ENCODE data around the gene PBX1. TPM values are rescaled to one million over a fixed set of nuclear protein-coding genes. Genes with fewer than 3 reads are reported as not detected.
A peak's percentile ranks its signal among the peaks of the same experiment; 100 is the strongest.

The PBX1 gene
- total and polyA plus RNA-seq, 12 donors = 13.3 to 91.8 (median 62.7) TPM

- Histone ChIP-seq H3K27me3 (peaks cover 0 to 30% (median 0%) of the 10 kb centered on the region in 7 donors), H3K4me3 (no peak overlapping the region), H3K4me1 (peaks cover 0 to 81% (median 61%) of the 10 kb centered on the region in 9 donors), H3K9me3 (no peaks in the 10 kb centered on the region), H3K36me3 (no peaks in the 10 kb centered on the region), H3K27ac (peak overlapping the region in 4 of 10 donors; percentile 8 to 57 (median 36))
- WGBS, 2 donors = 64 to 70% methylated on average over 8 of the region's 8 CpGs
- DNase-seq = no peak
- TF ChIP-seq CTCF (IDR thresholded peaks at IDR 0.05) = no peak
- no peak for ATAC-seq
- intact Hi-C loops (cut with DNase I) = loop anchor here in 2 of 10 donors (5.0 to 10.0 kb wide), 4 partner anchors 62 to 275 kb away; no protein-coding TSS in a partner anchor
Measured at GRCh38 chr1:164719676-164720439, 160.9 kb downstream of the PBX1 start.

- Histone ChIP-seq H3K27me3 (peaks cover 0 to 30% (median 0%) of the 10 kb centered on the region in 7 donors), H3K27ac (peak overlapping the region in 5 of 10 donors; percentile 8 to 57 (median 13)), H3K9me3 (no peaks in the 10 kb centered on the region), H3K4me3 (no peak overlapping the region), H3K4me1 (peaks cover 4 to 84% (median 69%) of the 10 kb centered on the region in 9 donors), H3K36me3 (no peaks in the 10 kb centered on the region)
- DNase-seq (no peak), ATAC-seq (peak in 4 of 8 donors; percentile 18 to 35 (median 21))
- intact Hi-C loops (cut with DNase I) = no loop called here
- TF ChIP-seq CTCF (IDR thresholded peaks at IDR 0.05) = no peak
- WGBS, 2 donors = 58 to 67% methylated on average over 7 of the region's 7 CpGs
Measured at GRCh38 chr1:164720440-164721227, 161.7 kb downstream of the PBX1 start.

GRCh38 chr1:164721228-164721496 is 162.2 kb downstream of the PBX1 start:
- no peak for TF ChIP-seq CTCF (IDR thresholded peaks at IDR 0.05)
- ATAC-seq (peak in 1 of 8 donors; percentile 21), DNase-seq (no peak)
- Histone ChIP-seq H3K36me3 (no peaks in the 10 kb centered on the region), H3K27ac (peak overlapping the region in 4 of 10 donors; percentile 10 to 57 (median 34)), H3K4me1 (peaks cover 4 to 89% (median 74%) of the 10 kb centered on the region in 9 donors), H3K9me3 (no peaks in the 10 kb centered on the region), H3K4me3 (no peak overlapping the region), H3K27me3 (peaks cover 0 to 30% (median 0%) of the 10 kb centered on the region in 7 donors)
- intact Hi-C loops (cut with DNase I) = no loop called here
- WGBS, 2 donors = 17 to 25% methylated on average over 2 of the region's 2 CpGs

GRCh38 chr1:164723296-164723798 is 164.4 kb downstream of the PBX1 start:
- ATAC-seq (peak in 4 of 8 donors; percentile 46 to 60 (median 56)), DNase-seq (no peak)
- H3K4me1 ChIP-seq = peaks cover 4 to 82% (median 65%) of the 10 kb centered on the region in 9 donors
- peak overlapping the region in 3 of 10 donors; percentile 7 to 26 (median 11) for H3K27ac ChIP-seq
- H3K36me3 ChIP-seq = no peaks in the 10 kb centered on the region
- no peak overlapping the region for H3K4me3 ChIP-seq
- peaks cover 0 to 30% (median 0%) of the 10 kb centered on the region in 7 donors for H3K27me3 ChIP-seq
- TF ChIP-seq CTCF (IDR thresholded peaks at IDR 0.05) = no peak
- H3K9me3 ChIP-seq = no peaks in the 10 kb centered on the region
- intact Hi-C loops (cut with DNase I) = no loop called here
- WGBS, 2 donors = 66 to 75% methylated on average over 9 of the region's 9 CpGs

Data from heart right ventricle (tissue), 16 donors.